MCF 10A (cell line): Measurements from ENCODE around the gene NCOR2. TPM values are rescaled to one million over a fixed set of nuclear protein-coding genes. Genes with fewer than 3 reads are reported as not detected.

Source experiments
- BruUV-seq: library from RNA; stranded (reverse); fragments of 400-500 nt; replicated peaks from 2 replicates; lab custom pipeline; 2021; lab: Mats Ljungman, UMichigan
- CTCF ChIA-PET: fragments of 300-600 bp; sonication (Branson Sonifier 250); formaldehyde crosslinking; extraction: SDS; loops from one replicate; lab custom pipeline; 2021; ENCODE audit warnings: antibody characterized with exemption, inconsistent platforms; lab: Yijun Ruan, JAX
- POLR2A ChIA-PET: fragments of 300-600, 350-650 bp; sonication (Branson Sonifier 250); formaldehyde crosslinking; extraction: SDS; loops from one replicate; lab custom pipeline; 2020; ENCODE audit warnings: antibody characterized with exemption, inconsistent platforms; lab: Yijun Ruan, JAX
- DNase-seq: peaks from one replicate; pipeline ENCODE4 v3.0.0-alpha.2; 2018; ENCODE audit not compliant: unreplicated experiment
- H3K27ac Mint-ChIP-seq: one replicate; pipeline ENCODE4 v1.8.0; 2022; ENCODE audit warnings: mild to moderate bottlenecking, low read depth, mixed read lengths; ENCODE audit not compliant: unreplicated experiment
- H3K27me3 Mint-ChIP-seq: one replicate; pipeline ENCODE4 v1.8.0; 2022; ENCODE audit warnings: mixed read lengths; ENCODE audit not compliant: insufficient read depth, unreplicated experiment
- H3K36me3 Mint-ChIP-seq: one replicate; pipeline ENCODE4 v1.8.0; 2022; ENCODE audit warnings: mild to moderate bottlenecking, moderate library complexity, mixed read lengths; ENCODE audit not compliant: insufficient read depth, unreplicated experiment
- H3K4me1 Mint-ChIP-seq: one replicate; pipeline ENCODE4 v1.8.0; 2022; ENCODE audit warnings: mixed read lengths; ENCODE audit not compliant: insufficient read depth, unreplicated experiment
- H3K4me3 Mint-ChIP-seq: one replicate; pipeline ENCODE4 v1.8.0; 2022; ENCODE audit warnings: mild to moderate bottlenecking, moderate library complexity, mixed read lengths; ENCODE audit not compliant: unreplicated experiment
- H3K9me3 Mint-ChIP-seq: one replicate; pipeline ENCODE4 v1.8.0; 2022; ENCODE audit warnings: mixed read lengths; ENCODE audit not compliant: unreplicated experiment
- CTCF ChIP-seq: fragments of 200-600 bp; IDR thresholded peaks from one replicate; pipeline ENCODE4 v1.8.0; 2022; ENCODE audit warnings: antibody characterized with exemption, mild to moderate bottlenecking; ENCODE audit not compliant: unreplicated experiment
- intact Hi-C: fragments of 100-400 bp; cut with micrococcal nuclease; formaldehyde crosslinking; loops from 2 replicates; pipeline ENCODE4 v1.14.1; 2022
- total RNA-seq: library from RNA; stranded (reverse); gene quantifications from 2 replicates; pipeline ENCODE4 v1.2.3, GENCODE V29; 2022

NCOR2 gene
- total RNA-seq, 1 experiment from 2014 or later, result 145 TPM

DNA sequence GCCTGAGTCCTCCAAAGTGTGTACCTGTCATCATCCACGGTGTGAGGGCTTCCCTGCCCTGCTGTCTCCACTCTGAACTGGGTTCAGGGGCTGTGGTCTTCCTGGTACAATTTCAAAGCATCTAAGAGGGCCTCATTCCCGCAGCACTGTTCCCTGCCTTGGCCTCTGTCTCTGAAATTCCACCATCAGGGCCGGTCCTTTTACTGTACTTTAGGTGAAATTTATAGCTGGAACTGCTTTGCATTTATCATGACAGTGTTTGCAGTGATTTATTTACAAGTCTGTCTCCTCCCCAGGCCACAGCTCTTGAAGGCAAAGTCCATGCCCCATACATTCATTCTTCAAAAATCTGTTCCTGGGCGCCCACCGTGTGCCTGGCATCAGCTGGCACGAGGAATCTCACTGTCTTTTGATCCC, 36.9 kb upstream of the NCOR2 start:
- Mint-ChIP-seq H3K27ac (peak overlapping the region; percentile 3), H3K9me3 (no peaks in the 10 kb centered on the region), H3K36me3 (no peaks in the 10 kb centered on the region), H3K4me3 (no peak overlapping the region), H3K4me1 (peaks cover 18% of the 10 kb centered on the region), H3K27me3 (no peaks in the 10 kb centered on the region)
- no peak for DNase-seq
- CTCF ChIA-PET, result no interaction called here
- POLR2A ChIA-PET, result interaction anchor here (1.6 kb wide), 1 partner anchor 9 kb away, joined by 3 read pairs; no protein-coding TSS in a partner anchor
- no TSS peak for BruUV-seq
- intact Hi-C loops, result no loop called here
- no peak for TF ChIP-seq CTCF

DNA sequence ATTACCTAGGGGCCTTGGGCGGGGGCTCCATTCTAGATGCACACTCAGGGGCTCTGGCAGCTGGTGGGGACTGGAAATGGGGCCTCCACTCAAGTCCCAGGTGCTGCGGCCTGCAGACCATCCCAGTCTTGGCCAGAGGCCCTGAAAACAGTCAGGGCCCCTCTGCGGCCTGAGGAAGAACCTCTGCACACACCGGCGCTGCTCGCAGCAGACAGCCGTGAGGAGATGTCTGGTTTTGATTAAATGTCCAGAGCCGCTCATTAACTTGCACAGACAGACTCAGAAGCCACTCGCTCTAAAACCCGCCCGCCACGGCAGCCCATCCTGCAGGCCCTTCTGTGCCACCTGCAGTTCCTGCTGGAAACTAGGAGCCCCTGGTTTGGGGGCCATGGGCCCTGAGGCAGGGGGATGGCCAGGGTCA, 36.4 kb upstream of the NCOR2 start:
- H3K36me3 Mint-ChIP-seq, result no peaks in the 10 kb centered on the region
- no peak overlapping the region for H3K27ac Mint-ChIP-seq
- BruUV-seq, result no TSS peak
- ChIA-PET CTCF (no interaction called here), POLR2A (interaction anchor here (1.6 kb wide), 1 partner anchor 9 kb away, joined by 3 read pairs; no protein-coding TSS in a partner anchor)
- DNase-seq, result no peak
- no peak for TF ChIP-seq CTCF
- intact Hi-C loops, result no loop called here
- H3K27me3 Mint-ChIP-seq, result no peaks in the 10 kb centered on the region
- H3K4me1 Mint-ChIP-seq, result peaks cover 16% of the 10 kb centered on the region
- H3K9me3 Mint-ChIP-seq, result no peaks in the 10 kb centered on the region
- H3K4me3 Mint-ChIP-seq, result no peak overlapping the region

DNA sequence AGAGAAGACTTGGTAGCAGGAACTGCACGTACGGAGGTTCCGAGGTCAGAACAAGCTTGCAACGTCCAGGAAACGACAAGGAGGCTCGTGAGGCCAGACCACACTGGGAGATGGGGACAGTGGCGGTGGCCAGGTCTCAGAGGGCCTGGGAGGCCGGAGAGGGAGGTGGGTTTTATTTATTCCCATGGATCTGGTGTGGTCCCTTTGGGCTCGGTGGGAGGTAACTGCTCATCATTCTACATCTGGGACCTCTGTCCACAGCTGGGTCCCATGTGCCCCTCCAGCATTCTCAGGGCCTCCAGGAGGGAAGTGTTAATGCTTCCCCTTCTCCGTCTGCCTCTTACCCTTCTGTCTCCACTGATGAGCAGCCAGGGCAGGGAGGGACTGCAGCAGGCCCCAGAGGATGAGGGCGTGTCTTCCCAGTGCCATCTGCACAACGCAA, 35.7 kb upstream of the NCOR2 start:
- CTCF ChIA-PET, result no interaction called here
- Mint-ChIP-seq H3K4me3 (no peak overlapping the region), H3K4me1 (peaks cover 9% of the 10 kb centered on the region), H3K27ac (no peak overlapping the region), H3K9me3 (no peaks in the 10 kb centered on the region), H3K36me3 (no peaks in the 10 kb centered on the region), H3K27me3 (no peaks in the 10 kb centered on the region)
- POLR2A ChIA-PET, result no interaction called here
- TF ChIP-seq CTCF, result no peak
- DNase-seq, result no peak
- no TSS peak for BruUV-seq
- intact Hi-C loops, result no loop called here

DNA sequence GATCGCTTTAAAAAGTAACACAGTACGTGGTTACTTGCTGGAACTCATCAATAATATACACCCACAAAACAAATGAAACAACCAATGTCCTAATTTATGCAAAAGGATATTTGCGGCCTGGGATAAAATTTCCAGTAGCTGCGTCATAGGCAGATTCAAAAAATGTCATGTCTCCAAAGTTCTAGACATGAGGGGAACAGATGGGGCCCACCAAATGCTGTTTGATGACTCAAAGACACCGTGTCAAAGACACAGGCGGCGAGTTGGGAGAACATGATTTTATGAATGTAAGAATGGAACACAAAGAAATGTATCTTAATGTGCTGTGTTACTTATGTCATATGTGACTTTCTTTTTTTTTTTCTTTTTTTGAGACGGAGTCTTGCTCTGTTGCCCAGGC, 34.3 kb upstream of the NCOR2 start:
- Mint-ChIP-seq H3K4me1 (no peaks in the 10 kb centered on the region), H3K9me3 (no peaks in the 10 kb centered on the region), H3K36me3 (no peaks in the 10 kb centered on the region), H3K27ac (no peak overlapping the region), H3K4me3 (no peak overlapping the region), H3K27me3 (no peaks in the 10 kb centered on the region)
- ChIA-PET CTCF (interaction anchor here (0.6 kb wide), 4 partner anchors 52 to 132 kb away, joined by 3 to 4 read pairs (median 3); no protein-coding TSS in a partner anchor), POLR2A (interaction anchor here (0.6 kb wide), 1 partner anchor 77 kb away, joined by 4 read pairs; no protein-coding TSS in a partner anchor)
- no peak for DNase-seq
- no peak for TF ChIP-seq CTCF
- intact Hi-C loops, result no loop called here
- no TSS peak for BruUV-seq
